GOT3 (cell line): ENCODE measurements around the gene ILF3.

Source experiments
- DNase-seq: peaks from one replicate; lab custom pipeline; 2025; ENCODE audit warnings: mixed read lengths; lab: John Stamatoyannopoulos, UW

The ILF3 gene

GRCh38 chr19:10653732-10654609 lies at the start of gene ILF3:
Gene ILF3 (plus strand): TSS chr19:10654346. CDS start chr19:10670606, 16,260 bp downstream.
- peak; percentile 97 for DNase-seq

GRCh38 chr19:10604460-10604980 lies 49.6 kb upstream of the ILF3 start:
- DNase-seq, result no peak

GRCh38 chr19:10611907-10612306 lies 42.2 kb upstream of the ILF3 start:
- DNase-seq, result no peak

GRCh38 chr19:10612499-10613119 lies 41.5 kb upstream of the ILF3 start:
- no peak for DNase-seq

GRCh38 chr19:10615429-10616023 lies 38.6 kb upstream of the ILF3 start:
- no peak for DNase-seq

- DNase-seq, result no peak
Measured at GRCh38 chr19:10617409-10618121, 36.6 kb upstream of the ILF3 start.

GRCh38 chr19:10618846-10619245 lies 35.3 kb upstream of the ILF3 start:
- no peak for DNase-seq

GRCh38 chr19:10620786-10621185 lies 33.4 kb upstream of the ILF3 start:
- DNase-seq, result no peak

- DNase-seq, result no peak
Measured at GRCh38 chr19:10621966-10622365, 32.2 kb upstream of the ILF3 start.

- DNase-seq, result no peak
Measured at GRCh38 chr19:10624585-10624984, 29.6 kb upstream of the ILF3 start.

GRCh38 chr19:10625003-10625761 lies 29.0 kb upstream of the ILF3 start, which contains the start of gene SLC44A2:
Gene SLC44A2 (plus strand): TSS chr19:10625553. CDS start chr19:10625634, 81 bp downstream.
- DNase-seq, result no peak

- DNase-seq, result no peak
Measured at GRCh38 chr19:10625762-10626138, 28.4 kb upstream of the ILF3 start.

- no peak for DNase-seq
Measured at GRCh38 chr19:10631874-10632273, 22.3 kb upstream of the ILF3 start.

GRCh38 chr19:10634430-10634829 lies 19.7 kb upstream of the ILF3 start:
- no peak for DNase-seq

- DNase-seq, result no peak
Measured at GRCh38 chr19:10634963-10635362, 19.2 kb upstream of the ILF3 start.

GRCh38 chr19:10636304-10636972 lies 17.7 kb upstream of the ILF3 start:
- no peak for DNase-seq

- no peak for DNase-seq
Measured at GRCh38 chr19:10637894-10638293, 16.3 kb upstream of the ILF3 start.

GRCh38 chr19:10639836-10640235 lies 14.3 kb upstream of the ILF3 start:
- no peak for DNase-seq

GRCh38 chr19:10640361-10640760 lies 13.8 kb upstream of the ILF3 start:
- no peak for DNase-seq

GRCh38 chr19:10641248-10641647 lies 12.9 kb upstream of the ILF3 start:
- no peak for DNase-seq
